MCF 10A (cell line): ENCODE data around the gene CHADL. TPM values are rescaled to one million over a fixed set of nuclear protein-coding genes. Genes with fewer than 3 reads are reported as not detected.

ENCODE experiments used
- BruUV-seq: library from RNA; stranded (reverse); fragments of 400-500 nt; replicated peaks from 2 replicates; lab custom pipeline; 2021; lab: Mats Ljungman, UMichigan
- CTCF ChIA-PET: fragments of 300-600 bp; sonication (Branson Sonifier 250); formaldehyde crosslinking; extraction: SDS; loops from one replicate; lab custom pipeline; 2021; ENCODE audit warnings: antibody characterized with exemption, inconsistent platforms; lab: Yijun Ruan, JAX
- POLR2A ChIA-PET: fragments of 300-600, 350-650 bp; sonication (Branson Sonifier 250); formaldehyde crosslinking; extraction: SDS; loops from one replicate; lab custom pipeline; 2020; ENCODE audit warnings: antibody characterized with exemption, inconsistent platforms; lab: Yijun Ruan, JAX
- DNase-seq: peaks from one replicate; pipeline ENCODE4 v3.0.0-alpha.2; 2018; ENCODE audit not compliant: unreplicated experiment
- H3K27ac Mint-ChIP-seq: one replicate; pipeline ENCODE4 v1.8.0; 2022; ENCODE audit warnings: mild to moderate bottlenecking, low read depth, mixed read lengths; ENCODE audit not compliant: unreplicated experiment
- H3K27me3 Mint-ChIP-seq: one replicate; pipeline ENCODE4 v1.8.0; 2022; ENCODE audit warnings: mixed read lengths; ENCODE audit not compliant: insufficient read depth, unreplicated experiment
- H3K36me3 Mint-ChIP-seq: one replicate; pipeline ENCODE4 v1.8.0; 2022; ENCODE audit warnings: mild to moderate bottlenecking, moderate library complexity, mixed read lengths; ENCODE audit not compliant: insufficient read depth, unreplicated experiment
- H3K4me1 Mint-ChIP-seq: one replicate; pipeline ENCODE4 v1.8.0; 2022; ENCODE audit warnings: mixed read lengths; ENCODE audit not compliant: insufficient read depth, unreplicated experiment
- H3K4me3 Mint-ChIP-seq: one replicate; pipeline ENCODE4 v1.8.0; 2022; ENCODE audit warnings: mild to moderate bottlenecking, moderate library complexity, mixed read lengths; ENCODE audit not compliant: unreplicated experiment
- H3K9me3 Mint-ChIP-seq: one replicate; pipeline ENCODE4 v1.8.0; 2022; ENCODE audit warnings: mixed read lengths; ENCODE audit not compliant: unreplicated experiment
- intact Hi-C: fragments of 100-400 bp; cut with micrococcal nuclease; formaldehyde crosslinking; loops from 2 replicates; pipeline ENCODE4 v1.14.1; 2022
- total RNA-seq: library from RNA; stranded (reverse); gene quantifications from 2 replicates; pipeline ENCODE4 v1.2.3, GENCODE V29; 2022
- TF ChIP-seq, protein P1 (sequence below): fragments of 200-600 bp; IDR thresholded peaks from one replicate; pipeline ENCODE4 v1.8.0; 2022; ENCODE audit warnings: antibody characterized with exemption, mild to moderate bottlenecking; ENCODE audit not compliant: unreplicated experiment

The CHADL gene
- total RNA-seq, 1 experiment from 2014 or later: 0.51 TPM

- Mint-ChIP-seq H3K9me3 (no peaks in the 10 kb centered on the region), H3K27ac (no peak overlapping the region), H3K36me3 (peaks cover 12% of the 10 kb centered on the region), H3K4me3 (no peak overlapping the region), H3K27me3 (no peaks in the 10 kb centered on the region), H3K4me1 (peaks cover 5% of the 10 kb centered on the region)
- DNase-seq: no peak
- BruUV-seq: no TSS peak
- TF ChIP-seq, protein P1, sequence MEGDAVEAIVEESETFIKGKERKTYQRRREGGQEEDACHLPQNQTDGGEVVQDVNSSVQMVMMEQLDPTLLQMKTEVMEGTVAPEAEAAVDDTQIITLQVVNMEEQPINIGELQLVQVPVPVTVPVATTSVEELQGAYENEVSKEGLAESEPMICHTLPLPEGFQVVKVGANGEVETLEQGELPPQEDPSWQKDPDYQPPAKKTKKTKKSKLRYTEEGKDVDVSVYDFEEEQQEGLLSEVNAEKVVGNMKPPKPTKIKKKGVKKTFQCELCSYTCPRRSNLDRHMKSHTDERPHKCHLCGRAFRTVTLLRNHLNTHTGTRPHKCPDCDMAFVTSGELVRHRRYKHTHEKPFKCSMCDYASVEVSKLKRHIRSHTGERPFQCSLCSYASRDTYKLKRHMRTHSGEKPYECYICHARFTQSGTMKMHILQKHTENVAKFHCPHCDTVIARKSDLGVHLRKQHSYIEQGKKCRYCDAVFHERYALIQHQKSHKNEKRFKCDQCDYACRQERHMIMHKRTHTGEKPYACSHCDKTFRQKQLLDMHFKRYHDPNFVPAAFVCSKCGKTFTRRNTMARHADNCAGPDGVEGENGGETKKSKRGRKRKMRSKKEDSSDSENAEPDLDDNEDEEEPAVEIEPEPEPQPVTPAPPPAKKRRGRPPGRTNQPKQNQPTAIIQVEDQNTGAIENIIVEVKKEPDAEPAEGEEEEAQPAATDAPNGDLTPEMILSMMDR: no peak
- intact Hi-C loops: loop anchor here (10.0 kb wide), 1 partner anchor 248 kb away; the partner anchor contains the start of gene RBX1
- CTCF ChIA-PET: interaction anchor here (0.7 kb wide), 1 partner anchor 32 kb away, joined by 4 read pairs; no protein-coding TSS in a partner anchor
- POLR2A ChIA-PET: interaction anchor here (0.7 kb wide), 1 partner anchor 111 kb away, joined by 3 read pairs; no protein-coding TSS in a partner anchor
Observed at GRCh38 chr22:41203118-41203517, 37.6 kb downstream of the CHADL start.

GRCh38 chr22:41201141-41201540 is 39.6 kb downstream of the CHADL start:
- Mint-ChIP-seq H3K27me3 (no peaks in the 10 kb centered on the region), H3K27ac (no peak overlapping the region), H3K4me3 (no peak overlapping the region), H3K9me3 (no peaks in the 10 kb centered on the region), H3K36me3 (peaks cover 19% of the 10 kb centered on the region), H3K4me1 (peaks cover 10% of the 10 kb centered on the region)
- POLR2A ChIA-PET: interaction anchor here (12.6 kb wide), 1 partner anchor 105 kb away, joined by 200 read pairs; the partner anchor contains the start of gene EP300
- TF ChIP-seq, protein P1: no peak
- CTCF ChIA-PET: no interaction called here
- intact Hi-C loops: loop anchor here (10.0 kb wide), 1 partner anchor 246 kb away; the partner anchor contains the start of gene RBX1
- DNase-seq: no peak
- BruUV-seq: no TSS peak

GRCh38 chr22:41198027-41198580 is 42.6 kb downstream of the CHADL start:
- BruUV-seq: no TSS peak

More at GRCh38 chr22:41198027-41198580, 42.6 kb downstream of the CHADL start:
- intact Hi-C loops: loop anchor here (10.0 kb wide), 1 partner anchor 103 kb away; the partner anchor contains the start of gene EP300
- H3K4me1 Mint-ChIP-seq: peaks cover 17% of the 10 kb centered on the region
- POLR2A ChIA-PET: interaction anchor here (0.7 to 12.6 kb wide), 7 partner anchors 16 to 342 kb away, joined by 3 to 200 read pairs (median 3); partner anchors contain the start of genes EP300, ST13 and TEF
- peak overlapping the region; percentile 17 for H3K27ac Mint-ChIP-seq
- no peaks in the 10 kb centered on the region for H3K9me3 Mint-ChIP-seq
- TF ChIP-seq, protein P1: no peak
- peaks cover 13% of the 10 kb centered on the region for H3K36me3 Mint-ChIP-seq
- no peaks in the 10 kb centered on the region for H3K27me3 Mint-ChIP-seq
- CTCF ChIA-PET: interaction anchor here (0.6 to 2.4 kb wide), 2 partner anchors 139 to 275 kb away, joined by 3 to 7 read pairs; no protein-coding TSS in a partner anchor
- DNase-seq: no peak
- peak overlapping the region; percentile 74 for H3K4me3 Mint-ChIP-seq
